ENCODE results near the gene GALNTL6.
A peak's percentile ranks its signal among the peaks of the same experiment; 100 is the strongest.

GALNTL6 gene

GRCh38 chr4:171794528-171794927, 18.7 kb upstream of the GALNTL6 start:
- no peak for TF ChIP-seq CTCF (IDR thresholded peaks at IDR 0.05; ENCODE audit: low read depth, low read length)
- H3K4me3 ChIP-seq (replicated peaks in 1 of 2; ENCODE audit: low read depth in 2 of 2, low read length in 2 of 2): no peak overlapping the region
- no peak for DNase-seq (ENCODE audit: low read depth in 2 of 2)

DNA sequence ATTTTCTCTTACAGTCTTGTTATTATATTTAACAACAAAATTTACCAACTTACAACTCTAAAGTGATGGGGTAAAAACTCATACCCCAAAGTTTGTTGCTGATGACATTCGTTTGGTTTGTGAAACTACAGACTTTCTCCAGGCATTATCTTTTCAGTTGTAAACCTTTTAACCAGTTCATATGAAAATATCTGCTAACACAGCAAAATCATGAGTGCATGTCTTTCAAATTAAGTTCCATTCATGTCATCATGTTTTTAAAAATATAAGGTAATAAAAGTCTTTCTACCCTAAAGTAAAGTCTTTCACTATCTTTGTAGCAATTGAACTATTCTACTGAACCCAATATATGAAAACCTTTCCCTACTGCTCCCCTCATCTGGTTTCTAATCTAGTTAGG, 3.4 kb upstream of the GALNTL6 start:
- no peak for DNase-seq (ENCODE audit: low read depth in 2 of 2)
- TF ChIP-seq CTCF (IDR thresholded peaks at IDR 0.05; ENCODE audit: low read depth, low read length): no peak

DNA sequence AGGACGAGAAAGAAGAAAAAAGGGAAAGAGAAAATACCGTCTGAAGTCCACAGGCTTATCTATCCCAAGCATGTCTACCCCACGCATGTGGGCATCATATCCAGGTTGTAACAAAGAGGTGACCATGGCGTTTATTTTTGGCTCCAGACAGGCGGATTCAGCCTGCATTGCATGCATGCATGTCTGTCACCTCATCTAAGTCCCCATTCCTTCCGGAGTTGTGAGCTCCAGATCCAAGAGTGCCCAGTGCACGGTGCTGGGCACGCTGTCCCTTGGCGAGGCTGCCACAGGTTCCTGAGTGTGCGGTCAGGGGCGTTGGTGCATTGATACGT, 905 bp upstream of the GALNTL6 start:
- H3K4me3 ChIP-seq (replicated peaks in 1 of 2; ENCODE audit: low read depth in 2 of 2, low read length in 2 of 2): no peak overlapping the region
- DNase-seq (ENCODE audit: low read depth in 2 of 2): no peak
- TF ChIP-seq CTCF (IDR thresholded peaks at IDR 0.05; ENCODE audit: low read depth, low read length): no peak

More for the DNA sequence above, 3.4 kb upstream of the GALNTL6 start:
- no peak overlapping the region for H3K4me3 ChIP-seq (replicated peaks in 1 of 2; ENCODE audit: low read depth in 2 of 2, low read length in 2 of 2)

DNA sequence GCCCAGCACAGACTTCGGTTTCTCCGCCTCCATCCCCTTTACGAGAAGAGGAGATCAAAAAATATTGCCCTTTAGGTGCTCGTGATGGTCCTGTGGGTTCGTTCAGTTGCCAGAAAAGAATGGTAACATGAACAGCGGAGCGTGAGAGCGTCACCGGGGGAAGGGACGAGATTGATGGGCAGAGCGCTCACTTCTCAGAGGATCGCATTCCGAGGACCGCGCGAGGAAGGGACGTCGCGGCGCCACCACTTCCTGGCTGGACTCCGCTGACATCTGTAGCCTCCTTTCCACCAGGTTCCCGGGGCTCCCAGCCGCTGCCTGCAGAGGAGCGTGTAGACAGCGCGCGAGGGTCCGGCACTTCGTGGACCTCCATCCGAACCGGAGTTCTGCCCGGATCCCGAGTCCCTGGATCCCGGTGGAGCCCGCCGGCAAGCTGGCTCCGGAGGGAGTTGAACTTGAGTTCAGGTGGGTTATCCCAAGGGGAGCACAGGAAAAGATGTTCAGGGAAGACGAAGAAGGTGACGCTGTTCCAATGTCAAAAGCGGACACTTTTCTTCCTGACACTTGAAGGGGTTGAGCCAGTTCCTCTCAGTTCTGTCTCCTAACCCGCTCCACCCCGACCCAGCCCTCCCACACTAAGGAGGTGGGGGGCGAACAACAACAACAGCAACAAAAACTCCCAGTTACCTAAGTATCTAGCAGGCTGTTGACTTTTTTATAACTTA, 484 bp downstream of the GALNTL6 start:
- peak overlapping the region; percentile 4 to 19 for H3K4me3 ChIP-seq (replicated peaks in 1 of 2; ENCODE audit: low read depth in 2 of 2, low read length in 2 of 2)
- DNase-seq (ENCODE audit: low read depth in 2 of 2): peak in 1 of 2 donors; percentile 1
- no peak for TF ChIP-seq CTCF (IDR thresholded peaks at IDR 0.05; ENCODE audit: low read depth, low read length)

- no peak for DNase-seq (ENCODE audit: low read depth in 2 of 2)
- TF ChIP-seq CTCF (IDR thresholded peaks at IDR 0.05; ENCODE audit: low read depth, low read length): no peak
- H3K4me3 ChIP-seq (replicated peaks in 1 of 2; ENCODE audit: low read depth in 2 of 2, low read length in 2 of 2): no peak overlapping the region
These were observed 1.3 kb downstream of the GALNTL6 start for GRCh38 chr4:171814545-171814944.

DNA sequence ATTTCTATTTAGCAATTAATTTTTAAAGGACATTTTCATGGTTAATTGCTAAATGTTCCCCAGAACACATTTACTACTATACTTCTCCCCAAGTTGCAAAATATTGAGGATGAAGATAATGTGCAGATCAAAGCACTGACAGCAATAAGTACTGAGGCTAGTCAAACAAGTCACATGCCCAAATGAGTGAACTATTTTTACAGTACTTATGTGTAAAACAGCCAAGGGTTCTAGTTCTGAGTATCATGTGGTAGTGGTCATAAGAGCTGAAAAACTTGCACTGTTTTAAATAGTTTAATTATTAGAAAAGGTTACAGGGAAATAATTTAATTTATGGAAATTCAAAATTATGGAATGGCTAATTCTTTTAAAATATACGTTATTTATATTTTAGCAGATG, 3.8 kb downstream of the GALNTL6 start:
- TF ChIP-seq CTCF (IDR thresholded peaks at IDR 0.05; ENCODE audit: low read depth, low read length): no peak
- no peak overlapping the region for H3K4me3 ChIP-seq (replicated peaks in 1 of 2; ENCODE audit: low read depth in 2 of 2, low read length in 2 of 2)
- no peak for DNase-seq (ENCODE audit: low read depth in 2 of 2)

DNA sequence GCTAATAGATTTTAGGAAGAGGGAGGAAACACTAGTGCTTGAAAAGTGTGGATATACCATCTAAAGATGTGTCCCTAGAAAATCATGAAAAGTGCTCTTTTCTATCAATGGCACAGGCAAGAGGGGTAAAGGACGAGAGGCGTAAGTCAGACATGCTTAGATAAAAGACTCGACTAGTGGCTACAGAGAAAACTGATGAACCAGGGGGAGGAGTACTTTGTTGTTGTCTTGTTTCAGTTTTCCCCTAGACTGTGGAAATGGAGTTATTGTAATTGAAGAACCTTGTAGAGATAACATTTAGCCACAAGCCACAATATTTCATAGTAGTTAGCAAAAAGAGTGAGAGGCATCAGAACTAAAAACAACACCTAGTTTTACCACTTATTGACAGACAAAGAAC, 21.4 kb downstream of the GALNTL6 start:
- TF ChIP-seq CTCF (IDR thresholded peaks at IDR 0.05; ENCODE audit: low read depth, low read length): no peak
- DNase-seq (ENCODE audit: low read depth in 2 of 2): no peak

More for the DNA sequence above, 21.4 kb downstream of the GALNTL6 start:
- H3K4me3 ChIP-seq (replicated peaks in 1 of 2; ENCODE audit: low read depth in 2 of 2, low read length in 2 of 2): no peak overlapping the region

Data from cardiac fibroblast (primary cell).